Thyroid gland (tissue), 4 donors: ENCODE results near the gene ETFRF1. TPM values are rescaled to one million over a fixed set of nuclear protein-coding genes. Genes with fewer than 3 reads are reported as not detected.

Source experiments
- DNase-seq, 2 donors: peaks; one replicate each; pipeline ENCODE4 v3.0.0-alpha.2; 2019
- H3K27ac ChIP-seq, 3 donors: fragments of 200-600 bp; sonication (generic); 1 replicate in 2 of 3; 2 replicates in 1 of 3; pipeline ENCODE4 v1.5.1; 2016 to 2019; ENCODE audit warnings: mild to moderate bottlenecking in 1 of 3, moderate library complexity in 1 of 3
- H3K27me3 ChIP-seq: fragments of 200-600 bp; sonication (generic); one replicate; pipeline ENCODE4 v1.5.1; 2019
- H3K36me3 ChIP-seq, 2 donors: fragments of 200-600 bp; sonication (generic); one replicate each; pipeline ENCODE4 v1.5.1; 2016 to 2019
- H3K4me1 ChIP-seq, 2 donors: fragments of 200-600 bp; sonication (generic); one replicate each; pipeline ENCODE4 v1.5.1; 2017 to 2019
- H3K4me3 ChIP-seq, 3 donors: fragments of 200-600 bp; sonication (generic); replicated peaks in 1 of 3; 1 replicate in 2 of 3; 2 replicates in 1 of 3; pipeline ENCODE4 v1.5.1; 2016; ENCODE audit warnings: mild to moderate bottlenecking in 1 of 3
- H3K9me3 ChIP-seq: fragments of 200-600 bp; sonication (generic); one replicate; pipeline ENCODE4 v1.5.1; 2017
- CTCF ChIP-seq, 6 experiments: fragments of 200-600 bp in 3 of 6; fragments of 450-650 bp in 3 of 6; sonication (generic) in 3 of 6; IDR thresholded peaks; one replicate each; pipeline ENCODE4 v1.5.1; 2016 to 2019; ENCODE audit warnings: antibody characterized with exemption in 6 of 6, mild to moderate bottlenecking in 2 of 6, inconsistent platforms in 1 of 6, moderate library complexity in 1 of 6
- POLR2A ChIP-seq, 2 donors: fragments of 450-650 bp; IDR thresholded peaks; one replicate each; pipeline ENCODE4 v1.6.1; 2017; ENCODE audit warnings: antibody characterized with exemption in 2 of 2, mild to moderate bottlenecking in 2 of 2, moderate library complexity in 1 of 2
- WGBS, 2 donors: methylation state at CpG; one replicate each; pipeline ENCODE4 v1.1.5; 2017; 5-methylcytosine and 5-hydroxymethylcytosine counted together
- intact Hi-C: fragments of 100-400 bp; cut with DNase I; formaldehyde crosslinking; loops from one replicate; pipeline ENCODE4 v1.15.1; 2023
- total RNA-seq, 4 donors: library from RNA; depleted of rRNA; stranded (reverse); fragments of >200 nt; gene quantifications; one replicate each; pipeline ENCODE4 v1.2.3, GENCODE V29; 2016

Gene ETFRF1
- total RNA-seq, 4 donors from 2014 or later, result 65.4 to 80.7 (median 75.9) TPM

DNA sequence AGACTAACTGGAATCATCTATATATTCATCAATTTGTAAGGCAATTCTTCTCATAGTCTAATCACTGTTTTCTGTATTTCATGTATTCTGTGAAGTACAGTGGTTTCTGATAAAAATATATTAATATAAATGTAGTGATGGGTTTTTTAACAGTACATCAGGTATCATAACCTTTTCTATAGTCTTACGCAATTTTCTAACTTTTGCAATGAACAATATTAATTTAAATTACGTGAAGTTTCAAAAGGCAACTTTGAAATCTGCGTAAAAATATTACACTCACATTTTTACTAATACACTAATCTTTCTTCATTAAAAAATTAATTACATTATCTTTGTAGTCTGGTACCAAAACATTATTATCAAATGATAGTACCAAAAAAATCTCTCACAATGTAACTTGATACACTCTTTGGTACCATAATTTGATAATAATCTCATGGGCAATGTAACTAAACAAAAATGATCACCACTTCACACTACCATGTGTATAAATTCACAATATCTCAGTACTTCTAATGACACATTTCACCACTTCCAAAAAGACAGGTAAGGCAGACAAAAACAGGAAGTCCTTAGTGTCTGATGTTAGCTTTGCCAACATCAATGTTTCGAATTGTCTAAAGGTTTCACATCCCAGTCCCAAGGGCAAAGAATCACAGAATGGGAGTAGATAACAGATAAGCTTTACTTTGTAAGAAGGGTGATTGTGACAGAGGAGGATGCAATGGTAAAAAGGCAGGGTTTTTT is 8.8 kb upstream of the ETFRF1 start:
- Histone ChIP-seq H3K4me3 (no peak overlapping the region), H3K4me1 (no peaks in the 10 kb centered on the region), H3K9me3 (no peaks in the 10 kb centered on the region), H3K36me3 (no peaks in the 10 kb centered on the region), H3K27ac (no peak overlapping the region), H3K27me3 (no peaks in the 10 kb centered on the region)
- WGBS, 2 donors, result 83 to 94% methylated on average over 4 of the region's 4 CpGs
- intact Hi-C loops, result no loop called here
- DNase-seq, result no peak
- TF ChIP-seq CTCF (IDR thresholded peaks at IDR 0.05) (no peak), POLR2A (IDR thresholded peaks at IDR 0.05) (no peak)

- TF ChIP-seq CTCF (IDR thresholded peaks at IDR 0.05), result no peak
- TF ChIP-seq POLR2A (IDR thresholded peaks at IDR 0.05), result no peak
- DNase-seq, result no peak
- WGBS, 2 donors, result 82 to 92% methylated on average over 3 of the region's 3 CpGs
- H3K27me3 ChIP-seq, result no peaks in the 10 kb centered on the region
- no peaks in the 10 kb centered on the region for H3K9me3 ChIP-seq
- intact Hi-C loops, result no loop called here
- no peak overlapping the region for H3K4me3 ChIP-seq
- no peaks in the 10 kb centered on the region for H3K36me3 ChIP-seq
- H3K4me1 ChIP-seq, result no peaks in the 10 kb centered on the region
- H3K27ac ChIP-seq, result no peak overlapping the region
These were observed 8.1 kb upstream of the ETFRF1 start for GRCh38 chr12:25186788-25187402.

DNA sequence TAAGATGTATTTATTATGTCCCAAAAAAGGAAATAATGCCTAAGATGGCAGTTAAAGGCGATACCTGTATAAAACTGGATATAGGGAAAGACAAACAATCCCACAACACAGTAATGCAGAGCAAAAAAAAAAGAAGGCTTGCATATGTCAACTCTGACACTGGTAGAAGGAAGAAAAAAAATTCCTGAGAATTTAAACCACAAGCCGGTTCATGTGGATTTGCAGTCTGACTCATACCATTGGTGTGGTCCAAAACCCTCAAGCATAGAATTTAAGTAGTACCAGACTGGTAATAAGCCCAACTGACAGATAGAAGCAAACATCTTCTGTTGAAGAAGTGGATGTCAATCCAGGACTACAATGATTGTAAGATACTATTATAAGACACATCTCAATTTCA is 7.3 kb upstream of the ETFRF1 start:
- Histone ChIP-seq H3K4me1 (no peaks in the 10 kb centered on the region), H3K36me3 (no peaks in the 10 kb centered on the region), H3K27ac (no peak overlapping the region), H3K4me3 (no peak overlapping the region), H3K9me3 (no peaks in the 10 kb centered on the region), H3K27me3 (no peaks in the 10 kb centered on the region)
- no peak for TF ChIP-seq POLR2A (IDR thresholded peaks at IDR 0.05)
- TF ChIP-seq CTCF (IDR thresholded peaks at IDR 0.05), result no peak
- DNase-seq, result no peak
- WGBS, 2 donors, result 78 to 97% methylated on average over 2 of the region's 2 CpGs
- intact Hi-C loops, result no loop called here

DNA sequence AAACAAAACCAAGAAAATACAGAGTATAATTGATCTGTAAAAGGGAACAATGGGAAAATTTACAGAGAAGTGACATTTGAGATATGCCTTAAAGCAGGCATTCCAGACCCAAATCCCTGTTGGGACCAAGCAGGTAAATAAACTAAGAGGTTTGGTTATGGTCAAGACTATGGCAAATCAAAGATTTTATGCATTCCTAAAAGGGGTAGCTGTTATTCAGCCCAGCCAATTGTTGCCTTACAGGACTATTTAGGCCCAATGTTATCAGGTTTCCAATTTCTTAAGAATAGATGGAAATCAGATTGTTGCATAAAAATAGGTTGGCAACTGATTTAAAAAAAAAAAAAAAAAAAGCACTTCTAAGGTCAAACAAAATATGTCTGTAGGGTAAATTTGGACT is 5.4 kb upstream of the ETFRF1 start:
- TF ChIP-seq CTCF (IDR thresholded peaks at IDR 0.05) (no peak), POLR2A (IDR thresholded peaks at IDR 0.05) (no peak)
- no peaks in the 10 kb centered on the region for H3K27me3 ChIP-seq
- H3K27ac ChIP-seq, result no peak overlapping the region
- H3K9me3 ChIP-seq, result no peaks in the 10 kb centered on the region
- peaks cover 0 to 6% of the 10 kb centered on the region in 2 donors for H3K4me1 ChIP-seq
- no peaks in the 10 kb centered on the region for H3K36me3 ChIP-seq
- DNase-seq, result no peak
- intact Hi-C loops, result no loop called here
- no peak overlapping the region for H3K4me3 ChIP-seq

- Histone ChIP-seq H3K4me1 (peaks cover 0 to 6% of the 10 kb centered on the region in 2 donors), H3K36me3 (no peaks in the 10 kb centered on the region), H3K27me3 (no peaks in the 10 kb centered on the region), H3K9me3 (no peaks in the 10 kb centered on the region), H3K4me3 (no peak overlapping the region), H3K27ac (no peak overlapping the region)
- WGBS, 2 donors, result 94 to 98% methylated on average over 6 of the region's 6 CpGs
- DNase-seq, result no peak
- intact Hi-C loops, result no loop called here
- no peak for TF ChIP-seq CTCF (IDR thresholded peaks at IDR 0.05)
- TF ChIP-seq POLR2A (IDR thresholded peaks at IDR 0.05), result no peak
These were observed 4.2 kb upstream of the ETFRF1 start for GRCh38 chr12:25190793-25191192.
